Measurements from ENCODE around the gene AGK.

GRCh38 chr7:141511316-141511675 is 39.9 kb upstream of the AGK start:
- TF ChIP-seq, protein P1, sequence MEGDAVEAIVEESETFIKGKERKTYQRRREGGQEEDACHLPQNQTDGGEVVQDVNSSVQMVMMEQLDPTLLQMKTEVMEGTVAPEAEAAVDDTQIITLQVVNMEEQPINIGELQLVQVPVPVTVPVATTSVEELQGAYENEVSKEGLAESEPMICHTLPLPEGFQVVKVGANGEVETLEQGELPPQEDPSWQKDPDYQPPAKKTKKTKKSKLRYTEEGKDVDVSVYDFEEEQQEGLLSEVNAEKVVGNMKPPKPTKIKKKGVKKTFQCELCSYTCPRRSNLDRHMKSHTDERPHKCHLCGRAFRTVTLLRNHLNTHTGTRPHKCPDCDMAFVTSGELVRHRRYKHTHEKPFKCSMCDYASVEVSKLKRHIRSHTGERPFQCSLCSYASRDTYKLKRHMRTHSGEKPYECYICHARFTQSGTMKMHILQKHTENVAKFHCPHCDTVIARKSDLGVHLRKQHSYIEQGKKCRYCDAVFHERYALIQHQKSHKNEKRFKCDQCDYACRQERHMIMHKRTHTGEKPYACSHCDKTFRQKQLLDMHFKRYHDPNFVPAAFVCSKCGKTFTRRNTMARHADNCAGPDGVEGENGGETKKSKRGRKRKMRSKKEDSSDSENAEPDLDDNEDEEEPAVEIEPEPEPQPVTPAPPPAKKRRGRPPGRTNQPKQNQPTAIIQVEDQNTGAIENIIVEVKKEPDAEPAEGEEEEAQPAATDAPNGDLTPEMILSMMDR (IDR thresholded peaks at IDR 0.05; ENCODE audit: low read depth, low read length), result no peak
- TF ChIP-seq EZH2phosphoT487 (IDR thresholded peaks at IDR 0.05; ENCODE audit: low read depth), result no peak

Data from OCI-LY3 (cell line).